Measurements from ENCODE around the gene UQCC3. TPM values are rescaled to one million over a fixed set of nuclear protein-coding genes. Genes with fewer than 3 reads are reported as not detected.

The UQCC3 gene
- total RNA-seq, 1 donor from 2014 or later, result 9.4 TPM

DNA sequence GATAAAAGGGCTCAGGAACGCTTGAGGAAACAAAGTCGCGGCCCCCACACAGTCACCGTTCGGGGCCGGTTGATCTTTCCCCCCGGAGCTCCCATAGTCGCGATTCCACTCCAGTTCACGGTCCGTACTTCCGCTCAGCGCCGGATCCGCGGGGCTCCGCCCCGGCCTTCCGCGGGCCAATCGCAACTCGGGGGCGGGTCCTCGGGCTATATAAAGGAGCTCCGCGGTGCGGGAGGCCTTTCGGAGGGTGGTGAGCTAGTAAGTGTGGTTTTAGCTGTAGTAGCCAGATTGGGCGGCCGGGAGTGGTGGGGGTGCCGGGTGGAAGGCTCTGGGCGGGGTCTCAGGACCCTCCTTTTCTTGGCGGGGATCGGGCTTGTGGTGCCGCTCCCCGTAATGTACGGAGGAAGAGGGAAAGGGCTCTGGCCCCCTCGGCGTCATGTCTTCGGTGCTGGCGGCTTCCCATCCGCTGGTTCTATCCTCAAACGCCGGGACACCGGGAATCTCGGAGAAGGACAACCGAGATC lies 6.3 kb upstream of the UQCC3 start, which contains the start of the genes C11orf98 and CSKMT:
C11orf98 (minus strand) TSS at position 136 of the 524 bp plus-strand sequence; CDS start at position 95, 41 bp downstream.
CSKMT (plus strand) TSS at position 238 of the 524 bp plus-strand sequence. CDS start 568 bp downstream, outside the sequence.
- ChIA-PET CTCF (interaction anchor here (0.8 to 2.1 kb wide), 11 partner anchors 10 to 241 kb away, joined by 3 to 12 read pairs (median 4); partner anchors contain the start of genes INTS5, SLC3A2 and TUT1), POLR2A (interaction anchor here (0.7 to 12.8 kb wide), 58 partner anchors 11 to 1653 kb away, joined by 3 to 400 read pairs (median 6); partner anchors contain the start of genes B3GAT3, BSCL2, COX8A and EEF1G)
- H3K36me3 Mint-ChIP-seq (ENCODE audit: low read depth), result peaks cover 48% of the 10 kb centered on the region
- TF ChIP-seq, protein P1, sequence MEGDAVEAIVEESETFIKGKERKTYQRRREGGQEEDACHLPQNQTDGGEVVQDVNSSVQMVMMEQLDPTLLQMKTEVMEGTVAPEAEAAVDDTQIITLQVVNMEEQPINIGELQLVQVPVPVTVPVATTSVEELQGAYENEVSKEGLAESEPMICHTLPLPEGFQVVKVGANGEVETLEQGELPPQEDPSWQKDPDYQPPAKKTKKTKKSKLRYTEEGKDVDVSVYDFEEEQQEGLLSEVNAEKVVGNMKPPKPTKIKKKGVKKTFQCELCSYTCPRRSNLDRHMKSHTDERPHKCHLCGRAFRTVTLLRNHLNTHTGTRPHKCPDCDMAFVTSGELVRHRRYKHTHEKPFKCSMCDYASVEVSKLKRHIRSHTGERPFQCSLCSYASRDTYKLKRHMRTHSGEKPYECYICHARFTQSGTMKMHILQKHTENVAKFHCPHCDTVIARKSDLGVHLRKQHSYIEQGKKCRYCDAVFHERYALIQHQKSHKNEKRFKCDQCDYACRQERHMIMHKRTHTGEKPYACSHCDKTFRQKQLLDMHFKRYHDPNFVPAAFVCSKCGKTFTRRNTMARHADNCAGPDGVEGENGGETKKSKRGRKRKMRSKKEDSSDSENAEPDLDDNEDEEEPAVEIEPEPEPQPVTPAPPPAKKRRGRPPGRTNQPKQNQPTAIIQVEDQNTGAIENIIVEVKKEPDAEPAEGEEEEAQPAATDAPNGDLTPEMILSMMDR (IDR thresholded peaks at IDR 0.05), result no peak
- peak within 1 kb of the TSS; percentile 88 for H3K27ac Mint-ChIP-seq
- H3K4me3 Mint-ChIP-seq, result peak within 1 kb of the TSS; percentile 97
- H3K9me3 Mint-ChIP-seq, result no peaks in the 10 kb centered on the region
- ATAC-seq (ENCODE audit: low read depth) (peak; percentile 89), DNase-seq (peak; percentile 95)
- H3K27me3 Mint-ChIP-seq, result no peaks in the 10 kb centered on the region
- intact Hi-C loops (cut with micrococcal nuclease), result loop anchor here (1.0 to 2.0 kb wide), 9 partner anchors 12 to 216 kb away; partner anchors contain the start of genes EML3, GANAB, INTS5 and TMEM179B
- peaks cover 45% of the 10 kb centered on the region for H3K4me1 Mint-ChIP-seq

GRCh38 chr11:62665599-62666258 lies 5.7 kb upstream of the UQCC3 start:
- CTCF ChIA-PET, result interaction anchor here (0.8 to 2.1 kb wide), 10 partner anchors 10 to 241 kb away, joined by 3 to 12 read pairs (median 4); partner anchors contain the start of genes INTS5, SLC3A2 and TUT1
- intact Hi-C loops (cut with micrococcal nuclease), result loop anchor here (1.0 to 2.0 kb wide), 9 partner anchors 12 to 216 kb away; partner anchors contain the start of genes EML3, GANAB, INTS5 and TMEM179B
- Mint-ChIP-seq H3K9me3 (no peaks in the 10 kb centered on the region), H3K4me3 (peak overlapping the region; percentile 97), H3K27ac (peak overlapping the region; percentile 88), H3K36me3 (ENCODE audit: low read depth) (peaks cover 45% of the 10 kb centered on the region), H3K27me3 (no peaks in the 10 kb centered on the region), H3K4me1 (peaks cover 49% of the 10 kb centered on the region)
- ATAC-seq (ENCODE audit: low read depth) (peak; percentile 33), DNase-seq (no peak)
- POLR2A ChIA-PET, result interaction anchor here (0.5 to 12.8 kb wide), 54 partner anchors 12 to 1652 kb away, joined by 3 to 400 read pairs (median 6); partner anchors contain the start of genes B3GAT3, BSCL2, EEF1G and EML3
- TF ChIP-seq, protein P1 (IDR thresholded peaks at IDR 0.05), result no peak

- intact Hi-C loops (cut with micrococcal nuclease), result no loop called here
- H3K4me3 Mint-ChIP-seq, result peak overlapping the region; percentile 97
- H3K27me3 Mint-ChIP-seq, result no peaks in the 10 kb centered on the region
- H3K4me1 Mint-ChIP-seq, result peaks cover 56% of the 10 kb centered on the region
- DNase-seq (no peak), ATAC-seq (ENCODE audit: low read depth) (no peak)
- no peaks in the 10 kb centered on the region for H3K9me3 Mint-ChIP-seq
- H3K36me3 Mint-ChIP-seq (ENCODE audit: low read depth), result peaks cover 45% of the 10 kb centered on the region
- POLR2A ChIA-PET, result interaction anchor here (0.5 to 12.8 kb wide), 28 partner anchors 11 to 727 kb away, joined by 3 to 400 read pairs (median 18); partner anchors contain the start of genes B3GAT3, BSCL2, EEF1G and GANAB
- peak overlapping the region; percentile 88 for H3K27ac Mint-ChIP-seq
- TF ChIP-seq, protein P1 (IDR thresholded peaks at IDR 0.05), result no peak
- CTCF ChIA-PET, result interaction anchor here (1.5 kb wide), 1 partner anchor 28 kb away, joined by 6 read pairs; no protein-coding TSS in a partner anchor
Measured at GRCh38 chr11:62666259-62666926, 5.1 kb upstream of the UQCC3 start.

DNA sequence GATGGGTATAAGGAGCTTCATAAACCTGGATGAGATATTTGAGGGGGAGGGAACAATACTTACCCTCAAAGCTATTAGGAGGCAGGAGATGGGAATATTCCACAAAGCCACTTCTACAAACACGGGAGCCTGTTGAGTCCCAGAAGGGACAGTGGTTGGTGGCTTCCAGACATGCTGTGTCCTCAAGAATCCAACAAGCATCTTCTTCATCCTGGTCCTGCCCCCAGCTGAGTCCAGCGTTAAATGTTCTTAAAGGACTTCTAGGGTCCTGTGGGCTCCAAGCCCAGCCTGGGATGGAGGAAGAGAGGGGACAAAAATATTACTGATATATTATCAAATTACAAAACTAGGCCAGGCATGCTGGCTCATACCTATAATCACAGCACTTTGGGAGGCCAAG lies 4.0 kb upstream of the UQCC3 start:
- ChIA-PET CTCF (interaction anchor here (1.5 kb wide), 1 partner anchor 27 kb away, joined by 6 read pairs; no protein-coding TSS in a partner anchor), POLR2A (interaction anchor here (0.7 to 12.8 kb wide), 16 partner anchors 10 to 223 kb away, joined by 3 to 400 read pairs (median 12); partner anchors contain the start of genes BSCL2, EEF1G, GANAB and GNG3)
- no peak for ATAC-seq (ENCODE audit: low read depth)
- DNase-seq, result no peak
- no peaks in the 10 kb centered on the region for H3K27me3 Mint-ChIP-seq
- H3K4me3 Mint-ChIP-seq, result peak overlapping the region; percentile 97
- H3K9me3 Mint-ChIP-seq, result no peaks in the 10 kb centered on the region
- intact Hi-C loops (cut with micrococcal nuclease), result no loop called here
- peaks cover 49% of the 10 kb centered on the region for H3K36me3 Mint-ChIP-seq (ENCODE audit: low read depth)
- TF ChIP-seq, protein P1 (IDR thresholded peaks at IDR 0.05), result no peak
- peak overlapping the region; percentile 88 for H3K27ac Mint-ChIP-seq
- H3K4me1 Mint-ChIP-seq, result peaks cover 63% of the 10 kb centered on the region
